NCI-H226 (cell line): ENCODE results near the gene CFAP53.

Experiments
- DNase-seq: peaks from one replicate; pipeline ENCODE4 v3.0.0-alpha.2; 2015

The CFAP53 gene

DNA sequence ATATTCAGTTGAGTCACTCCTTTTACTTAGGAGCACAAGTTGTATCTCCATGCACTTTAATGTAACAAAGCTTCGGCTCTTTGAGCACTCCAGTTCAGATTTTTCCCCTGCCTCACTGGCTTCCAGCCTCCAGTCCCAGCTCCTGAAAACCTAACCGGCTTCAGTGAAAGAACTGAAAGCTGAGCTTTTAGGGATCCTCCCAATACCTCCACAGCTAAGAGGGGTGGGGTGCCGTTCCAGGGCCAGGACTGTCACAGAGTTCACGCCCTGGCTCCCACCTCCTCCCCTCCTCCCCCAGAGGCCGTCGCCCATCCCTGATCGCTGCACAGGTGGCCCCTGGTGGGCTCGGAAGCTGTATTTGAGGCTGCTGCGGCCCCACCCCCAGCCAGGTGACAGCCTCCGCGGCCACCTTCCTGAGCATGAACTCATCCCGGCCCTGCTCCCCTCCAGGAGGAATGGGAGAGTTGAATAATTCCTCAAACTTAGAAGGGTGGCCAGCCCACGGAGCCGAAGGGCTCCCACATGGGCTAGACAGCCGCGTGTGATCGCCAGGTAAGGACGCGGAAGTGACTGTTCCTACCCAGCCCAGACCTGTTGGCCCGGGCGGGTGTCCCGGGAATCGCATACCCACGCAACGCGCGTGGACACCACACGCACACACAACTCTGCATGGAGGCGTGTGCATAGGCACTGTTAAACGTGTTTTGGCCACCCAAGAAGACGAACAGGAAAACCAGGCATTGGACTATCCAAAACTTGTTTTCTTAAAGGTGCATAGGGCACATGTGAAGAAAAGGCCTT is 73.1 kb downstream of the CFAP53 start:
- DNase-seq = no peak

- peak; percentile 42 for DNase-seq
Measured at GRCh38 chr18:50190926-50191325, 75.4 kb downstream of the CFAP53 start.

DNA sequence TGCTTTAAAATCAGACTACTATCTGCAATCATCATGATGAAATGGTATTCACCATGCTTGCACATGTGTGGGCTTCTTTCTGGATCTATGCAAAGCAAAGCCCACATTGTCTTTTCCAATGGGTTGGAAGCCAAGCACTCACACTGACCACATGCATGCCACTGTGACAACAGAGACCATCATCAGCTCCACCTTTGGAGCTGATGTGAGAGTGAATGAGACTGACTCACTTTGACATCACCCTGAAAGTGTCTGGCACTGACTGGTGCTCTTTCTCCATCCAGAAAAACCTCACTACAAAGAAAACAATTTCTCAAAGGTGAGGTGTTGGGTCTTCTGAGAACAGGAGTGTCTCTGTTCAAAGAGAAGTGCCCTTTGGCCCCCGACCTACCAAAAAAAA is 76.1 kb downstream of the CFAP53 start:
- DNase-seq = peak; percentile 75

GRCh38 chr18:50189160-50189559 is 77.1 kb downstream of the CFAP53 start:
- DNase-seq = no peak

- no peak for DNase-seq
Measured at GRCh38 chr18:50188652-50189051, 77.6 kb downstream of the CFAP53 start.

- DNase-seq = no peak
Measured at GRCh38 chr18:50187659-50188058, 78.6 kb downstream of the CFAP53 start.

DNA sequence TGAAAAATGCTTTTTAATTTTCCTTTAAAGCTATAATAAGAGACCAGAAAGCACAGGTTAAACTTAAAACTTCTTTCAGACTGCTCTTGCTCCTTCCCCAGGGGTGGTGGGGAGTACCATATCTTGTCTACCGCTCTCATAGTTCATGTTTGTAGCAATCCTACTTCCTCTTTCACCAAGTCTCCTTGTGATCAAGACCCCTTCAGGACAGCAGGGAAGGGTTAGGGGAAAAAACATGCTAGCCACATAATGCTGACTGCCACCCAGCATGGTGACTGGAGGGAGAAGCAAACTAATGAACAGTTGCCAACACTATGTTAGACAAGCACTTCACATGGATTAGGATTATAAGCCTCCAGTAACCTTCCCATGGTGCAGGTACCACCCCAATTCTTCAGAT is 79.9 kb downstream of the CFAP53 start:
- DNase-seq = no peak

- peak; percentile 60 for DNase-seq
Measured at GRCh38 chr18:50183556-50183955, 82.7 kb downstream of the CFAP53 start.

DNA sequence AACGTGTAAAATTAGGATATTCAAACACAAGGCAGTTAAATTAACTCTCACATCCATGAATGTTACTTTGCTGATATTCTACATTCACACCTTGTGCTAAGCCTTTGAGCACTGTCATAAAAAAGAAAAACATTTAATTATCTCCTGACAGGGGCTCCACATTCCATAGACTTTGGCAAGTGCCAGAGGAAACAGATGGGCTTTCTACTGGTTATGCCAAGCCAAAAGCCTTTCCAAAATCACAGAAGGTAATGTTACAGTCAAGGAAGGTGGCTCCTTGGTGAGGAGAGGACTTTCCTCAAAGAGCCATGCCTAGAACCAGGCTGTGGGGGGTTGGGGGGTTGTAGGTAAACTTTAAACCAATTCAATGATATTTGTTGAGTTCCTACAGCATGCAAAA is 83.8 kb downstream of the CFAP53 start:
- DNase-seq = no peak

DNA sequence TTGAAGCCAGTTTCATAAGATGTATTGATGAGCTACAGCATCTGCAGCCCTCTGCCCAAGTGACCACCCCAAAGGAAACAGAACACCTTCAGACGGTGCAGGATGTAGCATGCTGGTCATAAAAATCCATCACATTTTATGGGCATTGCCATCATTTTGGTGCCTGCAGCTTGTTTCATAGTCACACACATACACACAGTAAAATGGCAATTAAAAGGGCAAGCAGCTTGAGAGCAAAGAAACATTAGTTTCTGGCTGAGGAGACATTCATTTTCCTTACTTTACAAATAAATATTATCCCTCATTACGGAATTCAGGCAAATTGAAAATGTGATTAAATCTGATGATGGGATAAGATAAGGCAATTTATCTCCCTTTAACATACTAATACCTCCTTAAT is 84.7 kb downstream of the CFAP53 start:
- no peak for DNase-seq

- no peak for DNase-seq
Measured at GRCh38 chr18:50179465-50179864, 86.8 kb downstream of the CFAP53 start.

DNA sequence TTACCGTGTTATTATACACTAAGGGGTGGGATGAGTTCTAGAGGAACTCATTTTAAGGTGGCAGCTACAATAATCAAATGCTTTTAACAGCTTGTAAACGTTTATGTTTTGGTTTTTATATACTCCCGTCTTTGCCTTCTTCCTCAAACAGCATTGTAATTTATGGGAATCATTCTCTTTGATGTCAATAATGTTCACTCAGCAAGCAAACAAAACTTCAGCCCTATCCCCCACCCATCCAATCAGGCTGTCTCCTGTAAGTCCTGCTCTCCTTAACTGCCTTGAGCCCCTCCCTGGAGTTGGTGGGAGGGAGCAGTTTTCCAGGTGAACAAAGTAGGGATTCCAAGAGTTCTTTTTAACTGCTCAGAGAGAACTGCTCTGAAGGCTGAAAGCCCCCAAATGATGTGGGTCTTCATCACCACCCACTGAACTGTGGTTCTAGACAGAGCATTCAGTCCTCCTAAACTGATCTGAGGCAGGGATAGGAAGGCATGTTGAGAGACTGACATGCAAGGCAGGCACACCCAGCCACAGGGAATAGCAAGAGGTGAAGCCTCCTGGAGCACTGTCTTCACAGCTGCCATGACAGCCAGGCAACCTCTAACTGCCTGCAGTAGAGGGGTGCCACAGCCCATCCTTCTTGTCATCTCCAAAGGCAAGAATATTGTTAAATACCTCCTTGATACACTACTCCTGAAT is 88.9 kb downstream of the CFAP53 start:
- DNase-seq = no peak
